Mesangial cell (primary cell): ENCODE data around the gene CXCL11. TPM values are rescaled to one million over a fixed set of nuclear protein-coding genes. Genes with fewer than 3 reads are reported as not detected.

Source experiments
- total RNA-seq: library from RNA; depleted of rRNA; stranded (reverse); fragments of >200 nt; gene quantifications from 2 replicates; pipeline ENCODE4 v1.2.3, GENCODE V29; 2015

Gene CXCL11
- not detected in 2 replicates for total RNA-seq

GRCh38 chr4:76035799-76036380 is at the start of gene CXCL11:
Gene CXCL11, minus strand, starts transcription at chr4:76036070. Its CDS starts 83 bp downstream, at chr4:76035987.

GRCh38 chr4:76074468-76074867 is 38.6 kb upstream of the CXCL11 start, which contains the start of gene ART3:
Gene ART3, plus strand, starts transcription at chr4:76074709. Its CDS starts 1,181 bp downstream, at chr4:76075890.

GRCh38 chr4:76023389-76023788 is 12.5 kb downstream of the CXCL11 start, which contains the start of gene CXCL10:
Gene CXCL10, minus strand, starts transcription at chr4:76023497. Its CDS starts 66 bp downstream, at chr4:76023431.

GRCh38 chr4:76007089-76007862 is 28.6 kb downstream of the CXCL11 start, which contains the start of gene CXCL9:
Gene CXCL9, minus strand, starts transcription at chr4:76007509. Its CDS starts 60 bp downstream, at chr4:76007449.

Other genes starting within 250 kb of the CXCL11 start
- 0.13 TPM in 1 of 2 replicates, not detected in the other for gene PPEF2, start 133.6 kb downstream of the CXCL11 start, total RNA-seq
- gene NAAA, start 95.1 kb downstream of the CXCL11 start, total RNA-seq, result 21.6 and 39.8 TPM in 2 replicates
- 16.6 and 17.9 TPM in 2 replicates for gene SDAD1, start 45.1 kb downstream of the CXCL11 start, total RNA-seq
- gene CXCL9, start 28.6 kb downstream of the CXCL11 start, total RNA-seq, result not detected in 2 replicates
- not detected in 2 replicates for gene CXCL10, start 12.6 kb downstream of the CXCL11 start, total RNA-seq
- gene ART3, start 38.6 kb upstream of the CXCL11 start, total RNA-seq, result not detected in 2 replicates
- gene NUP54, start 112.3 kb upstream of the CXCL11 start, total RNA-seq, result 28.6 and 45.5 TPM in 2 replicates
- gene SCARB2, start 177.8 kb upstream of the CXCL11 start, total RNA-seq, result 64.2 and 115 TPM in 2 replicates
- 0.51 and 3.3 TPM in 2 replicates for gene FAM47E, start 215.7 kb upstream of the CXCL11 start, total RNA-seq